GM19043 (cell line): ENCODE measurements around the gene C17orf58.
"Not testable (repeated sequence)": the region's sequence is repeated elsewhere in the genome, so short reads cannot be mapped to it uniquely, and the experiment has no call there.

Experiments used
- ATAC-seq: cut with Tn5 transposase; IDR thresholded peaks from one replicate; pipeline ENCODE4 v1.9.1; 2021; ENCODE audit warnings: low read depth; ENCODE audit not compliant: unreplicated experiment

C17orf58 gene

GRCh38 chr17:67962156-67962555 lies 34.1 kb downstream of the C17orf58 start:
- ATAC-seq = not testable (repeated sequence)

GRCh38 chr17:67960276-67960675 lies 36.0 kb downstream of the C17orf58 start:
- ATAC-seq = not testable (repeated sequence)

- no peak for ATAC-seq
Measured at GRCh38 chr17:67959510-67959909, 36.8 kb downstream of the C17orf58 start.

GRCh38 chr17:67950945-67951344 lies 45.3 kb downstream of the C17orf58 start:
- no peak for ATAC-seq

GRCh38 chr17:67947325-67947813 lies 48.9 kb downstream of the C17orf58 start:
- ATAC-seq = no peak

- no peak for ATAC-seq
Measured at GRCh38 chr17:67946513-67946912, 49.8 kb downstream of the C17orf58 start.

GRCh38 chr17:67944035-67944434 lies 52.2 kb downstream of the C17orf58 start:
- no peak for ATAC-seq

- ATAC-seq = no peak
Measured at GRCh38 chr17:67942810-67943209, 53.5 kb downstream of the C17orf58 start.
